MM.1S (cell line): ENCODE results near the gene NUP98.

Source experiments
- EZH2 ChIP-seq: fragments of 300-600 bp; sonication (generic); optimal IDR thresholded peaks from 2 replicates; pipeline ENCODE3; 2017; ENCODE audit warnings: low read depth, mild to moderate bottlenecking, antibody characterized with exemption, low read length, mixed read lengths
- TF ChIP-seq, protein P1 (sequence below): fragments of 300-600 bp; sonication (generic); IDR thresholded peaks from 2 replicates; pipeline ENCODE4 v1.5.1; 2016; ENCODE audit warnings: antibody characterized with exemption, low read length, mixed read lengths

DNA sequence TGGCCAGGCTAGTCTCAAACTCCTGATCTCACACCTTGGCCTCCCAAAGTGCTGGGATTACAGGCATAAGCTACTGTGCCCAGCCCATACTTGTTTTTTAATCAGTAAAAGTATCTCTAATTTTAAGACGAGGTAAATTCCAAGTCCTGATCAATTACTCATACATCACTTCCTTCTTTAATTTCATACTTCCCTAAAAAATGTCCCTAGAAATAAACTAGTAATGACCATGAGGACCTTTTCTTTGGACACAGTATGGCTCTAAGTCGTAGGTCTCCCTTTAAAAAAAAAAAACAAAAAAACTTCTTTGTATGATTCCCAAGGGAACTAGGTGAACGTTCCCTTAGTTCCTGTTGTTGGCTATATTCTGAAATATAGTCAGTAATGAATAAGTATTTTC lies 29.8 kb downstream of the NUP98 start:
- no peak for TF ChIP-seq EZH2
- TF ChIP-seq, protein P1, sequence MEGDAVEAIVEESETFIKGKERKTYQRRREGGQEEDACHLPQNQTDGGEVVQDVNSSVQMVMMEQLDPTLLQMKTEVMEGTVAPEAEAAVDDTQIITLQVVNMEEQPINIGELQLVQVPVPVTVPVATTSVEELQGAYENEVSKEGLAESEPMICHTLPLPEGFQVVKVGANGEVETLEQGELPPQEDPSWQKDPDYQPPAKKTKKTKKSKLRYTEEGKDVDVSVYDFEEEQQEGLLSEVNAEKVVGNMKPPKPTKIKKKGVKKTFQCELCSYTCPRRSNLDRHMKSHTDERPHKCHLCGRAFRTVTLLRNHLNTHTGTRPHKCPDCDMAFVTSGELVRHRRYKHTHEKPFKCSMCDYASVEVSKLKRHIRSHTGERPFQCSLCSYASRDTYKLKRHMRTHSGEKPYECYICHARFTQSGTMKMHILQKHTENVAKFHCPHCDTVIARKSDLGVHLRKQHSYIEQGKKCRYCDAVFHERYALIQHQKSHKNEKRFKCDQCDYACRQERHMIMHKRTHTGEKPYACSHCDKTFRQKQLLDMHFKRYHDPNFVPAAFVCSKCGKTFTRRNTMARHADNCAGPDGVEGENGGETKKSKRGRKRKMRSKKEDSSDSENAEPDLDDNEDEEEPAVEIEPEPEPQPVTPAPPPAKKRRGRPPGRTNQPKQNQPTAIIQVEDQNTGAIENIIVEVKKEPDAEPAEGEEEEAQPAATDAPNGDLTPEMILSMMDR = no peak
